ENCODE data around the gene UGT2B7.
"Not testable (repeated sequence)": the region's sequence is repeated elsewhere in the genome, so short reads cannot be mapped to it uniquely, and the experiment has no call there.

Gene UGT2B7

GRCh38 chr4:69088473-69088872 is 7.8 kb upstream of the UGT2B7 start:
- no peak for DNase-seq (ENCODE audit: low read depth in 2 of 2)

GRCh38 chr4:69089388-69089787 is 6.9 kb upstream of the UGT2B7 start:
- DNase-seq (ENCODE audit: low read depth in 2 of 2), result no peak

GRCh38 chr4:69092190-69092589 is 4.1 kb upstream of the UGT2B7 start:
- DNase-seq (ENCODE audit: low read depth in 2 of 2), result no peak

- no peak for DNase-seq (ENCODE audit: low read depth in 2 of 2)
Measured at GRCh38 chr4:69092980-69093568, 3.2 kb upstream of the UGT2B7 start.

GRCh38 chr4:69093681-69094080 is 2.6 kb upstream of the UGT2B7 start:
- no peak for DNase-seq (ENCODE audit: low read depth in 2 of 2)

- no peak for DNase-seq (ENCODE audit: low read depth in 2 of 2)
Measured at GRCh38 chr4:69095301-69095731, 958 bp upstream of the UGT2B7 start.

- DNase-seq (ENCODE audit: low read depth in 2 of 2), result no peak
Measured at GRCh38 chr4:69096810-69097209, 536 bp downstream of the UGT2B7 start.

GRCh38 chr4:69098470-69098869 is 2.2 kb downstream of the UGT2B7 start:
- no peak for DNase-seq (ENCODE audit: low read depth in 2 of 2)

GRCh38 chr4:69099910-69100309 is 3.6 kb downstream of the UGT2B7 start:
- DNase-seq (ENCODE audit: low read depth in 2 of 2), result no peak

GRCh38 chr4:69102668-69103067 is 6.4 kb downstream of the UGT2B7 start:
- DNase-seq (ENCODE audit: low read depth in 2 of 2), result not testable (repeated sequence)

- DNase-seq (ENCODE audit: low read depth in 2 of 2), result no peak
Measured at GRCh38 chr4:69104719-69105275, 8.5 kb downstream of the UGT2B7 start.

GRCh38 chr4:69115151-69115850 is 19.0 kb downstream of the UGT2B7 start:
- not testable (repeated sequence) for DNase-seq (ENCODE audit: low read depth in 2 of 2)

- no peak for DNase-seq (ENCODE audit: low read depth in 2 of 2)
Measured at GRCh38 chr4:69115851-69116213, 19.6 kb downstream of the UGT2B7 start.

GRCh38 chr4:69116645-69117321 is 20.5 kb downstream of the UGT2B7 start:
- DNase-seq (ENCODE audit: low read depth in 2 of 2), result no peak

GRCh38 chr4:69120870-69121269 is 24.6 kb downstream of the UGT2B7 start:
- DNase-seq (ENCODE audit: low read depth in 2 of 2), result no peak

- DNase-seq (ENCODE audit: low read depth in 2 of 2), result no peak
Measured at GRCh38 chr4:69122476-69122875, 26.2 kb downstream of the UGT2B7 start.

GRCh38 chr4:69124941-69125340 is 28.7 kb downstream of the UGT2B7 start:
- DNase-seq (ENCODE audit: low read depth in 2 of 2), result no peak

- DNase-seq (ENCODE audit: low read depth in 2 of 2), result no peak
Measured at GRCh38 chr4:69126024-69126423, 29.8 kb downstream of the UGT2B7 start.

GRCh38 chr4:69133993-69134392 is 37.7 kb downstream of the UGT2B7 start:
- DNase-seq (ENCODE audit: low read depth in 2 of 2), result no peak

GRCh38 chr4:69134471-69134870 is 38.2 kb downstream of the UGT2B7 start:
- DNase-seq (ENCODE audit: low read depth in 2 of 2), result no peak

GRCh38 chr4:69141320-69141719 is 45.0 kb downstream of the UGT2B7 start:
- DNase-seq (ENCODE audit: low read depth in 2 of 2), result no peak

GRCh38 chr4:69147334-69147733 is 51.1 kb downstream of the UGT2B7 start:
- no peak for DNase-seq (ENCODE audit: low read depth in 2 of 2)

GRCh38 chr4:69154021-69154420 is 57.7 kb downstream of the UGT2B7 start:
- DNase-seq (ENCODE audit: low read depth in 2 of 2), result no peak
